ENCODE measurements around the gene FMN1.

DNA sequence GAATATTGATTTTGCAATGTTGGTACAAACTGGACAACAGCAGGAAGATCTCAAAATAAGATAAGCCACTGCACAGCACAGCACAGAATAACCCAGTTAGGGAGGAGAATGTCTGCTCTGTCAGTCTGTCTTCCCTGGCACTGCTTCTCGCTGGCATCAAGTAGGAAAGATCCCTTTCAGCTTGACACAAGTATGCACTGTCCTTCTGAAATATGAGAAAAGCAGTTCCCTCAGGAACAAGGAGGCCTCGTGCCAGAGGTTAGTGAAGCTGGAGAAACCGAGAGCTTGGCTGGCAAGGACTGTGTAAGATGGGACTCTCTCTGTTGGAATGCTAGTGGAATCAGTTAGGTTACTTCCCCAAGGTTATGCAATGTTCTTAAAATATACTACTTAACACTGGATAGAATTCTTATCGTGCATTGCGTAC lies 59.1 kb downstream of the FMN1 start:
- no peak for TF ChIP-seq CTCF (IDR thresholded peaks at IDR 0.05)
- no peak for TF ChIP-seq POLR2A (IDR thresholded peaks at IDR 0.05)

All from body of pancreas (tissue), 4 donors.